Spleen (tissue), 11 donors: ENCODE measurements around the gene TRABD2B. TPM values are rescaled to one million over a fixed set of nuclear protein-coding genes. Genes with fewer than 3 reads are reported as not detected.

ENCODE experiments used
- DNase-seq: peaks from one replicate; pipeline ENCODE4 v3.0.0-alpha.2; 2020
- H3K27ac ChIP-seq, 8 donors: fragments of 200-600 bp; sonication (generic) in 7 of 8; 1 replicate in 4 of 8; 2 replicates in 4 of 8; pipeline versions ENCODE4 v1.5.0 to v1.8.0; 2016 to 2021; ENCODE audit warnings: inconsistent platforms in 4 of 8, mild to moderate bottlenecking in 4 of 8, moderate library complexity in 1 of 8
- H3K27me3 ChIP-seq, 7 donors: fragments of 200-600 bp; sonication (generic) in 6 of 7; replicated peaks in 1 of 7; 1 replicate in 4 of 7; 2 replicates in 3 of 7; pipeline versions ENCODE4 v1.5.0 to v1.8.0; 2016 to 2021; ENCODE audit warnings: inconsistent platforms in 3 of 7, mild to moderate bottlenecking in 1 of 7
- H3K36me3 ChIP-seq, 6 donors: fragments of 200-600 bp; sonication (generic) in 5 of 6; 1 replicate in 4 of 6; 2 replicates in 2 of 6; pipeline versions ENCODE4 v1.5.0 to v1.8.0; 2016 to 2021; ENCODE audit warnings: inconsistent platforms in 2 of 6
- H3K4me1 ChIP-seq, 6 donors: fragments of 200-600 bp; sonication (generic) in 5 of 6; 1 replicate in 3 of 6; 2 replicates in 3 of 6; pipeline versions ENCODE4 v1.5.0 to v1.8.0; 2016 to 2021; ENCODE audit warnings: inconsistent platforms in 3 of 6
- H3K4me3 ChIP-seq, 8 donors: fragments of 200-600 bp; sonication (generic) in 7 of 8; 1 replicate in 4 of 8; 2 replicates in 4 of 8; pipeline versions ENCODE4 v1.5.0 to v1.8.0; 2016 to 2021; ENCODE audit warnings: inconsistent platforms in 4 of 8, mild to moderate bottlenecking in 4 of 8, moderate library complexity in 2 of 8
- H3K9me3 ChIP-seq, 8 donors: fragments of 200-600 bp; sonication (generic) in 7 of 8; 1 replicate in 4 of 8; 2 replicates in 4 of 8; pipeline versions ENCODE4 v1.5.0 to v1.8.0; 2016 to 2021; ENCODE audit warnings: inconsistent platforms in 4 of 8
- CTCF ChIP-seq, 11 experiments: fragments of 200-600 bp in 7 of 11; fragments of 450-650 bp in 4 of 11; sonication (generic) in 4 of 11; IDR thresholded peaks in 8 of 11; conservative IDR thresholded peaks in 3 of 11; 1 replicate in 7 of 11; 2 replicates in 4 of 11; pipeline versions ENCODE4 v1.4.0 to v1.8.0; 2016 to 2021; ENCODE audit warnings: antibody characterized with exemption in 11 of 11, inconsistent platforms in 4 of 11, mild to moderate bottlenecking in 1 of 11
- POLR2A ChIP-seq, 3 donors: fragments of 450-650 bp; IDR thresholded peaks; one replicate each; pipeline ENCODE4 v1.5.1; 2017; ENCODE audit warnings: antibody characterized with exemption in 3 of 3, mild to moderate bottlenecking in 1 of 3
- POLR2AphosphoS5 ChIP-seq, 3 donors: sonication (generic); formaldehyde crosslinking; IDR thresholded peaks; one replicate each; pipeline ENCODE4 v1.5.1; 2017; ENCODE audit warnings: antibody characterized with exemption in 3 of 3
- WGBS, 5 donors: extraction: QIAGEN DNeasy Blood & Tissue Kit in 3 of 5; methylation state at CpG; one replicate each; pipeline versions ENCODE4 v1.1.5 to v1.1.7; 2013 to 2018; 5-methylcytosine and 5-hydroxymethylcytosine counted together
- intact Hi-C: fragments of 100-400 bp; cut with DNase I; formaldehyde crosslinking; loops from one replicate; pipeline ENCODE4 v1.15.0; 2023; ENCODE audit warnings: low total_unique reads
- polyA plus RNA-seq, 3 donors: library from polyadenylated mRNA; stranded (reverse); fragments of 200-250 nt; gene quantifications; one replicate each; pipeline ENCODE4 v1.2.1, GENCODE V29; 2013
- total RNA-seq, 7 donors: library from RNA; depleted of rRNA in 3 of 7; stranded (reverse); fragments of >200 nt in 3 of 7; fragmentation: NEBNext Ultra II Directional in 4 of 7; extraction: Animal tissue kit (Norgen Biotek cat#: 25700) in 4 of 7; gene quantifications; one replicate each; pipeline versions ENCODE4 v1.1.0 to v1.2.1, GENCODE V29; 2016 to 2021
- donor health status: healthy with polysubstance abuse.
- donor health status: DM: no; HTN: no; CAD: no; lungs with moderate emphysema.
- donor health status: DM: no; HTN: no; CAD: no.
- donor health status: Bipolar disorder and iron deficiency.
- donor health status: healthy.
- donor health status: DM: no; HTN: no; CAD: no.
- donor health status: DM: yes; HTN: yes; CAD: no.

The TRABD2B gene
- total and polyA plus RNA-seq, 10 donors: 0.11 to 3.5 (median 0.64) TPM

GRCh38 chr1:47854552-47855144 lies 142.5 kb downstream of the TRABD2B start:
- intact Hi-C loops: no loop called here
- H3K36me3 ChIP-seq: no peaks in the 10 kb centered on the region
- TF ChIP-seq POLR2AphosphoS5 (IDR thresholded peaks at IDR 0.05) (no peak), CTCF (IDR thresholded peaks at IDR 0.05 in 8 of 11, conservative IDR thresholded peaks at IDR 0.05 in 3 of 11) (no peak), POLR2A (IDR thresholded peaks at IDR 0.05) (no peak)
- 61 to 86% (median 71%) methylated on average over 2 of the region's 2 CpGs for WGBS, 5 donors
- no peak overlapping the region for H3K27ac ChIP-seq
- no peaks in the 10 kb centered on the region for H3K9me3 ChIP-seq
- DNase-seq: no peak
- no peaks in the 10 kb centered on the region for H3K27me3 ChIP-seq
- no peaks in the 10 kb centered on the region for H3K4me1 ChIP-seq
- H3K4me3 ChIP-seq: no peak overlapping the region

GRCh38 chr1:47853852-47854251 lies 143.3 kb downstream of the TRABD2B start:
- intact Hi-C loops: no loop called here
- Histone ChIP-seq H3K27ac (no peak overlapping the region), H3K36me3 (no peaks in the 10 kb centered on the region), H3K9me3 (no peaks in the 10 kb centered on the region), H3K4me1 (no peaks in the 10 kb centered on the region), H3K27me3 (no peaks in the 10 kb centered on the region), H3K4me3 (no peak overlapping the region)
- no peak for TF ChIP-seq POLR2AphosphoS5 (IDR thresholded peaks at IDR 0.05)
- DNase-seq: no peak
- WGBS, 5 donors: 74 to 86% (median 77%) methylated on average over 2 of the region's 2 CpGs

GRCh38 chr1:47853059-47853458 lies 144.1 kb downstream of the TRABD2B start:
- TF ChIP-seq CTCF (IDR thresholded peaks at IDR 0.05 in 8 of 11, conservative IDR thresholded peaks at IDR 0.05 in 3 of 11) (no peak), POLR2A (IDR thresholded peaks at IDR 0.05) (no peak), POLR2AphosphoS5 (IDR thresholded peaks at IDR 0.05) (no peak)
- H3K9me3 ChIP-seq: no peaks in the 10 kb centered on the region
- no peaks in the 10 kb centered on the region for H3K4me1 ChIP-seq
- DNase-seq: no peak
- no peaks in the 10 kb centered on the region for H3K36me3 ChIP-seq
- no peak overlapping the region for H3K27ac ChIP-seq
- H3K27me3 ChIP-seq: no peaks in the 10 kb centered on the region
- 90 to 96% (median 92%) methylated on average over 7 of the region's 7 CpGs for WGBS, 5 donors
- intact Hi-C loops: no loop called here
- no peak overlapping the region for H3K4me3 ChIP-seq

- Histone ChIP-seq H3K4me3 (no peak overlapping the region), H3K4me1 (no peaks in the 10 kb centered on the region), H3K9me3 (no peaks in the 10 kb centered on the region), H3K27ac (no peak overlapping the region), H3K27me3 (peaks cover 0 to 2% (median 0%) of the 10 kb centered on the region in 7 donors), H3K36me3 (no peaks in the 10 kb centered on the region)
- 88 to 97% (median 96%) methylated on average over 16 to 17 of the region's 17 CpGs for WGBS, 5 donors
- TF ChIP-seq CTCF (IDR thresholded peaks at IDR 0.05 in 8 of 11, conservative IDR thresholded peaks at IDR 0.05 in 3 of 11) (no peak), POLR2A (IDR thresholded peaks at IDR 0.05) (no peak), POLR2AphosphoS5 (IDR thresholded peaks at IDR 0.05) (no peak)
- intact Hi-C loops: no loop called here
- no peak for DNase-seq
Observed at GRCh38 chr1:47852006-47852718, 145.0 kb downstream of the TRABD2B start.
